Measurements from ENCODE around the gene TRIM52.

GRCh38 chr5:181233801-181234454 lies 27.0 kb downstream of the TRIM52 start:
- TF ChIP-seq RARB (CRISPR knock-in tag; IDR thresholded peaks at IDR 0.05) = no peak
- no peak for TF ChIP-seq PPARA (CRISPR knock-in tag; IDR thresholded peaks at IDR 0.05; ENCODE audit: borderline replicate concordance)
